Calu3 (cell line): ENCODE data around the gene ATCAY. TPM values are rescaled to one million over a fixed set of nuclear protein-coding genes. Genes with fewer than 3 reads are reported as not detected.

ENCODE experiments used
- BruUV-seq: library from RNA; stranded (reverse); fragments of 400-500 nt; replicated peaks from 2 replicates; lab custom pipeline; 2021; lab: Mats Ljungman, UMichigan
- CTCF ChIA-PET: fragments of 300-600 bp; sonication (Branson Sonifier 250); formaldehyde crosslinking; loops from one replicate; lab custom pipeline; 2022; ENCODE audit warnings: antibody characterized with exemption; lab: Charles Lee
- DNase-seq: peaks from one replicate; pipeline ENCODE4 v3.0.0; 2022
- H3K27ac Mint-ChIP-seq: one replicate; pipeline ENCODE4 v1.8.0; 2022; ENCODE audit warnings: mixed read lengths; ENCODE audit not compliant: unreplicated experiment
- H3K27me3 Mint-ChIP-seq: one replicate; pipeline ENCODE4 v1.8.0; 2022; ENCODE audit warnings: mixed read lengths; ENCODE audit not compliant: unreplicated experiment
- H3K36me3 Mint-ChIP-seq: one replicate; pipeline ENCODE4 v1.8.0; 2022; ENCODE audit warnings: mild to moderate bottlenecking, moderate library complexity, mixed read lengths; ENCODE audit not compliant: insufficient read depth, unreplicated experiment
- H3K4me1 Mint-ChIP-seq: one replicate; pipeline ENCODE4 v1.8.0; 2022; ENCODE audit warnings: mild to moderate bottlenecking, low read depth, mixed read lengths; ENCODE audit not compliant: unreplicated experiment
- H3K4me3 Mint-ChIP-seq: one replicate; pipeline ENCODE4 v1.8.0; 2022; ENCODE audit warnings: mild to moderate bottlenecking, low read depth, moderate library complexity, mixed read lengths; ENCODE audit not compliant: unreplicated experiment
- H3K9me3 Mint-ChIP-seq: one replicate; pipeline ENCODE4 v1.8.0; 2022; ENCODE audit warnings: low read depth, mixed read lengths; ENCODE audit not compliant: unreplicated experiment
- intact Hi-C: fragments of 100-400 bp; cut with micrococcal nuclease; formaldehyde crosslinking; loops from one replicate; pipeline ENCODE4 v1.10.0; 2022; ENCODE audit not compliant: unreplicated experiment
- total RNA-seq: library from RNA; stranded (reverse); gene quantifications from 2 replicates; pipeline ENCODE4 v1.2.3, GENCODE V29; 2022
- TF ChIP-seq, protein P1 (sequence below): fragments of 200-600 bp; IDR thresholded peaks from one replicate; pipeline ENCODE4 v1.8.0; 2022; ENCODE audit warnings: antibody characterized with exemption; ENCODE audit not compliant: unreplicated experiment

The ATCAY gene
- total RNA-seq, 1 experiment from 2014 or later: not detected

DNA sequence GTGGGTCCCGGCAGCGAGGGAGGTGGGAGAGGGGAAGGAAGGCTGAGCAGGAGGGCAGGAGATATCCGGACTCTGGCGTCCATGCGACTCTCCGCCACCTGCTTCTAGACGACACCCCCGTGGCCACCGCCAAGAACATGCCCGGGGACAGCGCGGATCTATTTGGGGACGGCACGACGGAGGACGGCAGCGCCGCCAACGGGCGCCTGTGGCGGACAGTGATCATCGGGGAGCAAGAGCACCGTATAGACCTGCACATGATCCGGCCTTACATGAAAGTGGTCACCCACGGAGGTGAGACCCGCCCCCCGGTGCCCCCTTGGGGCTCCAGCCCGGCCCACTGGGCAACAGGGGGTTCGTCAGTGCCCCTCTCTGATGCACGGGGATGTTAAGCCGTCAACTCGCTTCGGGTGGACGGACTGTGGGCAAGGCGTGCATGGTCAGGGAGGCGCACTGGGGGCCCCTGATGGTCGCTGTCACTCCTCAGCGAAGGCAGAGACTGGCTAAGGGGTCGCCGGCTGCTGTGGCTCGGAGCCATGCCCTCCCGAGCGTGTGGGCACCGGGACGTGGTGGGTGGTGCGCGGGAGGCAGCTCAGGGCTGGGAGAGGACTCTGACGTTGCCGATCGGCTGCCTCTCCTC lies 27.3 kb downstream of the ATCAY start:
- Mint-ChIP-seq H3K36me3 (no peaks in the 10 kb centered on the region), H3K4me3 (no peak overlapping the region), H3K27ac (no peak overlapping the region), H3K4me1 (no peaks in the 10 kb centered on the region), H3K27me3 (no peaks in the 10 kb centered on the region), H3K9me3 (no peaks in the 10 kb centered on the region)
- no peak for DNase-seq
- CTCF ChIA-PET: interaction anchor here (0.5 kb wide), 1 partner anchor 109 kb away, joined by 3 read pairs; no protein-coding TSS in a partner anchor
- no TSS peak for BruUV-seq
- intact Hi-C loops: no loop called here
- TF ChIP-seq, protein P1, sequence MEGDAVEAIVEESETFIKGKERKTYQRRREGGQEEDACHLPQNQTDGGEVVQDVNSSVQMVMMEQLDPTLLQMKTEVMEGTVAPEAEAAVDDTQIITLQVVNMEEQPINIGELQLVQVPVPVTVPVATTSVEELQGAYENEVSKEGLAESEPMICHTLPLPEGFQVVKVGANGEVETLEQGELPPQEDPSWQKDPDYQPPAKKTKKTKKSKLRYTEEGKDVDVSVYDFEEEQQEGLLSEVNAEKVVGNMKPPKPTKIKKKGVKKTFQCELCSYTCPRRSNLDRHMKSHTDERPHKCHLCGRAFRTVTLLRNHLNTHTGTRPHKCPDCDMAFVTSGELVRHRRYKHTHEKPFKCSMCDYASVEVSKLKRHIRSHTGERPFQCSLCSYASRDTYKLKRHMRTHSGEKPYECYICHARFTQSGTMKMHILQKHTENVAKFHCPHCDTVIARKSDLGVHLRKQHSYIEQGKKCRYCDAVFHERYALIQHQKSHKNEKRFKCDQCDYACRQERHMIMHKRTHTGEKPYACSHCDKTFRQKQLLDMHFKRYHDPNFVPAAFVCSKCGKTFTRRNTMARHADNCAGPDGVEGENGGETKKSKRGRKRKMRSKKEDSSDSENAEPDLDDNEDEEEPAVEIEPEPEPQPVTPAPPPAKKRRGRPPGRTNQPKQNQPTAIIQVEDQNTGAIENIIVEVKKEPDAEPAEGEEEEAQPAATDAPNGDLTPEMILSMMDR: no peak

DNA sequence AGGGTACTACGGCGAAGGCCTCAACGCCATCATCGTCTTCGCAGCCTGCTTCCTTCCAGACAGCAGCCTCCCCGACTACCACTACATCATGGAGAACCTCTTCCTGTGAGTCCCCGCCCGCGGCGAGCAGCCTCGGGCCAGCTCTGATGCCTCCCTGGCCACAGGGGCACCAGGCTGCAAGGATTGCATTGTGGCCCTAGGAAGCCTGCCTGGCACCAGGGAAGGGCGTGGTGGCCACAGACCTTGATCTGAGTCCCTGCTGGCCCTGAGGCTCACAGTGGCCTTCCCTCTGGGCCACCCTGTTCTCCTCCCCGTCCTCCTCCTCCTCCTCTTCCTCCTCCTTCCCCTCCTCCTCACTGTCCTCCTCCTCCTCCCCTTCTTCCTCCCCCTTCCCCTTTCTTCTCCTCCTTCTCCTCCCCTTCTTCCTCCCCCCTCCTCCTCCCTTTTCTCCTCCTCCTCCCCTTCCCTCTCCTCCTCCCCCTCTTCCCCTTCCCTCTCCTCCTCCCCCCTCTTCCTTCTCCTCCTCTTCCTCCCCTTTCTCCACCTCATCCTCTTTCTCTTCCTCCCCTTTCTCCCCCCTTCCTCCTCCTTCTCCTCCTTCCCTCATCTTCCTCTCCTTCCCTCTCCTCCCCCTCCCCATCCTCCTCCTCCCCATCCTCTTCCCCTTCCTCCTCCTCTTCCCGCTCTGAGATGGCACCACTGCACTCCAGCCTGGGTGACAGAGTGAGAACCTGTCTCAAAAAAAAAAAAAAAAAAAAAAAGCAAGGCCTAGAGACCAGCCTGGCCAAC lies 28.0 kb downstream of the ATCAY start:
- Mint-ChIP-seq H3K4me3 (no peak overlapping the region), H3K27ac (no peak overlapping the region), H3K4me1 (no peaks in the 10 kb centered on the region), H3K27me3 (no peaks in the 10 kb centered on the region), H3K9me3 (no peaks in the 10 kb centered on the region), H3K36me3 (no peaks in the 10 kb centered on the region)
- TF ChIP-seq, protein P1: no peak
- BruUV-seq: no TSS peak
- no peak for DNase-seq
- CTCF ChIA-PET: no interaction called here
- intact Hi-C loops: no loop called here

DNA sequence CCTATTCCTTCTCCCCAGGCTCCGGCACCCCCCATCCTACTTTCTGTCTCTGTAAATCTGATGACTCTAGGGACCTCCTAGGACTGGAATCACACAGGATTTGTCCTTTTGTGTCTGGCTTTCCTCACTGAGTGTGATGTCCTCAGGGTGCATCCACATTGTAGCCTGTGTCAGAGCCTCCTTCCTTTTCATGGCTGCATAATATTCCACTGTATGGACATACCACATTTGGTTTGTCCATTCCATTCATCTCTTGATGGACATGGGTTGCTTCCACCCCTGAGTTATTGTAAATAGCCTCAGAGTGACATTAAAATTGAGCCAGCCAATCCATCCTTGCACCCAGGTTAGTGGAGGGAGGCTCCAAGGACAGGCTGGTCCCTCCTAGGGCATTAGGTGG lies 29.6 kb downstream of the ATCAY start:
- no peaks in the 10 kb centered on the region for H3K27me3 Mint-ChIP-seq
- intact Hi-C loops: no loop called here
- DNase-seq: no peak
- no peaks in the 10 kb centered on the region for H3K36me3 Mint-ChIP-seq
- TF ChIP-seq, protein P1: no peak
- BruUV-seq: no TSS peak
- CTCF ChIA-PET: no interaction called here
- no peaks in the 10 kb centered on the region for H3K4me1 Mint-ChIP-seq
- no peaks in the 10 kb centered on the region for H3K9me3 Mint-ChIP-seq
- H3K4me3 Mint-ChIP-seq: no peak overlapping the region
- H3K27ac Mint-ChIP-seq: no peak overlapping the region

DNA sequence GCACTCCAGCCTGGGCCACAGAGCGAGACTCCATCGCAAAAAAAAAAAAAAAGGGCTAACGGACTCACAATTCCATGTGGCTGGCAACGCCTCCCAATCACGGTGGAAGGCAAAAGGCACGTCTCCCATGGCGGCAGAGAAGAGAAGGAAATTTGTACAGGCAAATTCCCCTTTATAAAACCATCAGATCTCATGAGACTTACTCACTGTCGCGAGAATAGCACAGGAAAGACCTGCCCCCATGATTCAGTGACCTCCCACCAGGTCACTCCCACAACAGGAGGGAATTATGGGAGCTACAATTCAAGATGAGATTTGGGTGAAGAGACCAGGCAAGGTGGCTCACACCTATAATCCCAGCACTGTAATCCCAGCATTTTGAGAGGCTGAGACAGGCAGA lies 33.7 kb downstream of the ATCAY start:
- intact Hi-C loops: no loop called here
- Mint-ChIP-seq H3K4me1 (no peaks in the 10 kb centered on the region), H3K36me3 (no peaks in the 10 kb centered on the region), H3K27me3 (no peaks in the 10 kb centered on the region), H3K9me3 (peaks cover 2% of the 10 kb centered on the region), H3K4me3 (no peak overlapping the region), H3K27ac (no peak overlapping the region)
- BruUV-seq: no TSS peak
- DNase-seq: no peak
- TF ChIP-seq, protein P1: no peak
- CTCF ChIA-PET: no interaction called here
